ENCODE results near the gene CDC16. TPM values are rescaled to one million over a fixed set of nuclear protein-coding genes. Genes with fewer than 3 reads are reported as not detected.

The CDC16 gene
- total and polyA plus RNA-seq, 9 of the 15 experiments (the other 6 are each of a cell fraction or from before 2014, with no cell fraction given) = 23.2 to 102 (median 51.6) TPM

DNA sequence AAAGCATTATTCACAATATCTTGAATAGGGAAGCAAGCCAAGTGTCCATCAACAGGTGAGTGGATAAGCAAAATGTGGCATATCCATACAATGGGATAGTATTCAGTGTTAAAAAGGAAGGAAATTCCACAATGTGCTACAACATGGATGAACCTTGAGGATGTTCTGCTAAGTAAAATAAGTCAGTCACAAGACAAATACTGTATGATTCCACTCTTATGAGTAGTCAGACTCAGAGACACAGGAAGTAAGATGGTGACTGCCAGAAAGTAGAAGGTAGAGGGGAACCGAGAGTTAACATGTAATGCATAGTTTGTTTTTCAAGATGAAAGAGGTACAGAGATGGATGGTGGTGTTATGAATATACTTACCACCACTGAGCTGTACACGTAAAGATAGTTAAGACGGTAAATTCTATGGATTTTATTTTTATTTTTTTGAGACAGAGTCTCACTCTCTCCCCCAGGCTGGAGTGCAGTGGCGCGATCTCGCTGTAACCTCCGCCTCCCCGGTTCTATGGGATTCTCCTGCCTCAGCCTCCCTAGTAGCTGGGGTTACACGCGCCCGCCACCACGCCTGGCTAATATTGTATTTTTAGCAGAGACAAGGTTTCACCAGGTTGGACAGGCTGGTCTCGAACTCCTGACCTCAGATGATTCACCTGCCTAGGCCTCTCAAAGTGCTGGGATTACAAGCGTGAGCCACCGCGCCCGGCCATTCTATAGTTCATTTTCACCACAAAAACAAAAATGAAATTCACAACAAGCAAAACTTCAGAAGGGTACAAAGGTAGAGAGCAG, 78.6 kb downstream of the CDC16 start (continued):
- TF ChIP-seq, protein P1, sequence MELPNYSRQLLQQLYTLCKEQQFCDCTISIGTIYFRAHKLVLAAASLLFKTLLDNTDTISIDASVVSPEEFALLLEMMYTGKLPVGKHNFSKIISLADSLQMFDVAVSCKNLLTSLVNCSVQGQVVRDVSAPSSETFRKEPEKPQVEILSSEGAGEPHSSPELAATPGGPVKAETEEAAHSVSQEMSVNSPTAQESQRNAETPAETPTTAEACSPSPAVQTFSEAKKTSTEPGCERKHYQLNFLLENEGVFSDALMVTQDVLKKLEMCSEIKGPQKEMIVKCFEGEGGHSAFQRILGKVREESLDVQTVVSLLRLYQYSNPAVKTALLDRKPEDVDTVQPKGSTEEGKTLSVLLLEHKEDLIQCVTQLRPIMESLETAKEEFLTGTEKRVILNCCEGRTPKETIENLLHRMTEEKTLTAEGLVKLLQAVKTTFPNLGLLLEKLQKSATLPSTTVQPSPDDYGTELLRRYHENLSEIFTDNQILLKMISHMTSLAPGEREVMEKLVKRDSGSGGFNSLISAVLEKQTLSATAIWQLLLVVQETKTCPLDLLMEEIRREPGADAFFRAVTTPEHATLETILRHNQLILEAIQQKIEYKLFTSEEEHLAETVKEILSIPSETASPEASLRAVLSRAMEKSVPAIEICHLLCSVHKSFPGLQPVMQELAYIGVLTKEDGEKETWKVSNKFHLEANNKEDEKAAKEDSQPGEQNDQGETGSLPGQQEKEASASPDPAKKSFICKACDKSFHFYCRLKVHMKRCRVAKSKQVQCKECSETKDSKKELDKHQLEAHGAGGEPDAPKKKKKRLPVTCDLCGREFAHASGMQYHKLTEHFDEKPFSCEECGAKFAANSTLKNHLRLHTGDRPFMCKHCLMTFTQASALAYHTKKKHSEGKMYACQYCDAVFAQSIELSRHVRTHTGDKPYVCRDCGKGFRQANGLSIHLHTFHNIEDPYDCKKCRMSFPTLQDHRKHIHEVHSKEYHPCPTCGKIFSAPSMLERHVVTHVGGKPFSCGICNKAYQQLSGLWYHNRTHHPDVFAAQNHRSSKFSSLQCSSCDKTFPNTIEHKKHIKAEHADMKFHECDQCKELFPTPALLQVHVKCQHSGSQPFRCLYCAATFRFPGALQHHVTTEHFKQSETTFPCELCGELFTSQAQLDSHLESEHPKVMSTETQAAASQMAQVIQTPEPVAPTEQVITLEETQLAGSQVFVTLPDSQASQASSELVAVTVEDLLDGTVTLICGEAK (IDR thresholded peaks at IDR 0.05) = 0 out of 2 replicates have a peak, but pooled peaks have one; percentile 56
- TF ChIP-seq, protein P1 (CRISPR knock-in tag; IDR thresholded peaks at IDR 0.05) = no peak
- TF ChIP-seq POLR2A (conservative IDR thresholded peaks at IDR 0.05) (peak; percentile 44), ZBTB7A (IDR thresholded peaks at IDR 0.05; ENCODE audit: borderline replicate concordance, control insufficient read depth, low read depth, low read length) (no peak), KDM1A (IDR thresholded peaks at IDR 0.05) (peak in 1 of 2 experiments; percentile 24; a peak in 1 of 4 replicates), ZC3H8 (IDR thresholded peaks at IDR 0.05) (no peak), ZNF668 (CRISPR knock-in tag; IDR thresholded peaks at IDR 0.05) (no peak), SREBF1 (IDR thresholded peaks at IDR 0.05; ENCODE audit: borderline replicate concordance, low read depth, low read length) (no peak), ETV1 (tag; conservative IDR thresholded peaks at IDR 0.05; ENCODE audit: low read depth) (peak; percentile 65), HNRNPH1 (optimal IDR thresholded peaks at IDR 0.05; ENCODE audit: low read depth, low read length) (no peak)
- TF ChIP-seq, protein P2, sequence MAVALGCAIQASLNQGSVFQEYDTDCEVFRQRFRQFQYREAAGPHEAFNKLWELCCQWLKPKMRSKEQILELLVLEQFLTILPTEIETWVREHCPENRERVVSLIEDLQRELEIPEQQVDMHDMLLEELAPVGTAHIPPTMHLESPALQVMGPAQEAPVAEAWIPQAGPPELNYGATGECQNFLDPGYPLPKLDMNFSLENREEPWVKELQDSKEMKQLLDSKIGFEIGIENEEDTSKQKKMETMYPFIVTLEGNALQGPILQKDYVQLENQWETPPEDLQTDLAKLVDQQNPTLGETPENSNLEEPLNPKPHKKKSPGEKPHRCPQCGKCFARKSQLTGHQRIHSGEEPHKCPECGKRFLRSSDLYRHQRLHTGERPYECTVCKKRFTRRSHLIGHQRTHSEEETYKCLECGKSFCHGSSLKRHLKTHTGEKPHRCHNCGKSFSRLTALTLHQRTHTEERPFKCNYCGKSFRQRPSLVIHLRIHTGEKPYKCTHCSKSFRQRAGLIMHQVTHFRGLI (CRISPR knock-in tag; IDR thresholded peaks at IDR 0.05) = no peak
- TF ChIP-seq, protein P3, sequence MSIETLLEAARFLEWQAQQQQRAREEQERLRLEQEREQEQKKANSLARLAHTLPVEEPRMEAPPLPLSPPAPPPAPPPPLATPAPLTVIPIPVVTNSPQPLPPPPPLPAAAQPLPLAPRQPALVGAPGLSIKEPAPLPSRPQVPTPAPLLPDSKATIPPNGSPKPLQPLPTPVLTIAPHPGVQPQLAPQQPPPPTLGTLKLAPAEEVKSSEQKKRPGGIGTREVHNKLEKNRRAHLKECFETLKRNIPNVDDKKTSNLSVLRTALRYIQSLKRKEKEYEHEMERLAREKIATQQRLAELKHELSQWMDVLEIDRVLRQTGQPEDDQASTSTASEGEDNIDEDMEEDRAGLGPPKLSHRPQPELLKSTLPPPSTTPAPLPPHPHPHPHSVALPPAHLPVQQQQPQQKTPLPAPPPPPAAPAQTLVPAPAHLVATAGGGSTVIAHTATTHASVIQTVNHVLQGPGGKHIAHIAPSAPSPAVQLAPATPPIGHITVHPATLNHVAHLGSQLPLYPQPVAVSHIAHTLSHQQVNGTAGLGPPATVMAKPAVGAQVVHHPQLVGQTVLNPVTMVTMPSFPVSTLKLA (conservative IDR thresholded peaks at IDR 0.05) = 0 out of 4 replicates have a peak, but pooled peaks of 1 of the 2 experiments have one; percentile 15
